Rectal smooth muscle tissue (tissue), 1 donor: Measurements from ENCODE around the gene HHIPL2.
"Not testable (repeated sequence)": the region's sequence is repeated elsewhere in the genome, so short reads cannot be mapped to it uniquely, and the experiment has no call there.

Experiments used
- H3K27ac ChIP-seq: one replicate; pipeline ENCODE4 v1.7.0; 2013; ENCODE audit warnings: low read depth, low read length, inconsistent platforms
- H3K27me3 ChIP-seq: one replicate; pipeline ENCODE4 v1.7.0; 2013; ENCODE audit warnings: low read length; ENCODE audit not compliant: control insufficient read depth, insufficient read depth
- H3K36me3 ChIP-seq: one replicate; pipeline ENCODE4 v1.7.0; 2013; ENCODE audit warnings: low read length; ENCODE audit not compliant: control insufficient read depth, insufficient read depth
- H3K4me1 ChIP-seq: one replicate; pipeline ENCODE4 v1.7.0; 2013; ENCODE audit warnings: low read length; ENCODE audit not compliant: control insufficient read depth, insufficient read depth
- H3K4me3 ChIP-seq: one replicate; pipeline ENCODE4 v1.7.0; 2013; ENCODE audit warnings: low read length
- H3K9ac ChIP-seq: one replicate; pipeline ENCODE4 v1.7.0; 2013; ENCODE audit warnings: low read length

Gene HHIPL2

DNA sequence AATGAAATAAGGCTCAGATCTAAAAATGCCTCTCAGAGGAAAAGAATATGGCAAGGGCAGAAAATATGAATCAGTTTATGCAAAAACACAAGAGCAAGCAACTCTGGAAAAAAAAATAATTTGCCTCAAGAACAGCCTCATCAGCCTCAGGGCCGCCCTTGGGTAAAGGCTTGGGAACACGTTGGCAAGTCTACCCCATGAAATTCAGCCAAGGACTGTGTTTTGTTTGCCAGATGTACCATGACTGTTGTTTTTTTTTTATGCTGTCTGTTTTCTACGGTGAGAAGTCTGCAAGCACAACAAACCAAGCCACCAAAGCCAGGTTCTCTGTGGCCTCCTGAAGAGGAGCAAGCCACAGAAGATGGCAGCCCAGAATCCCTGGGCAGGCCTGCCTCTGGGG is 18.0 kb downstream of the HHIPL2 start:
- Histone ChIP-seq H3K4me3 (no peak overlapping the region), H3K36me3 (no peaks in the 10 kb centered on the region), H3K27me3 (no peaks in the 10 kb centered on the region), H3K4me1 (no peaks in the 10 kb centered on the region), H3K27ac (no peak overlapping the region), H3K9ac (no peak overlapping the region)

DNA sequence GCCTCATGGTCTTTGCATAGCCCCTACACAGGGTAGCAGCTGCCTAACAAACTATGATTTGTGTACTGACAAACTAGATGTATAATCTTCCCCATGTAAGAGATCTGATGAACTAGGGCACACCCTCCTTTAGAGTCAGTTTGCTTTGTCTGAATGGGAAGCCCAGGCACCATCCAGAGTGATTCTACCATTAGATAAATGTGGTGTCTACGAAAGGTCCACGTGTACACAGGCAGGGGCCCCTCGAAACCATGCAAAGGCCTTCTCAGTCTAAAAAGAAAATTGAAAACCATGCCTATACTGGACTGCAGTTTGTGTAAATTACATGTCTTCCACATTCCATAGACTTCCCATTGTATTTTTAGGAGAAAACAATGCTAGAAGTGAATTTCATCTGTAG is 18.7 kb downstream of the HHIPL2 start:
- H3K27me3 ChIP-seq = no peaks in the 10 kb centered on the region
- no peak overlapping the region for H3K9ac ChIP-seq
- H3K4me1 ChIP-seq = no peaks in the 10 kb centered on the region

DNA sequence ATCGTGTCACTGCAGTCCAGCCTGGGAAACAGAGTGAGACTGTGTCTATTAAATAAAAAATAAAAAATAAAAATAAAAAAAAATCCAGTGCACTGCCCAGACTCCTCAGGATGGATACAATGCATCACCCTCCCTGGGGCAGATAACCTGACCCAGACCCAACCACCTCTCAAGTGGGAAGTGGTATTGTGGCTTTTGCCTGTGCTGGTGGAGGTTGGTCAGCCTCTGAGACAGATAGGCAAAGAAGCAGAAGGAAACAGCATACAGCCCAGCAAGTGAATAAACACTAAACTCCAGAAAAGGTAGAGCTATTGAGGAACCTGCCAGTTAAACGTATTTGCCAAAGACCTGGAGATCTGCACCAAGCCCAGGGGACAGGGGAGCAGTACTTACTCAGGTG is 22.0 kb downstream of the HHIPL2 start:
- H3K27ac ChIP-seq = no peak overlapping the region
- H3K36me3 ChIP-seq = no peaks in the 10 kb centered on the region
- no peak overlapping the region for H3K4me3 ChIP-seq
- H3K4me1 ChIP-seq = no peaks in the 10 kb centered on the region
- H3K27me3 ChIP-seq = no peaks in the 10 kb centered on the region
- H3K9ac ChIP-seq = no peak overlapping the region

More for the DNA sequence above, 18.7 kb downstream of the HHIPL2 start:
- H3K36me3 ChIP-seq = no peaks in the 10 kb centered on the region
- no peak overlapping the region for H3K27ac ChIP-seq
- H3K4me3 ChIP-seq = no peak overlapping the region

DNA sequence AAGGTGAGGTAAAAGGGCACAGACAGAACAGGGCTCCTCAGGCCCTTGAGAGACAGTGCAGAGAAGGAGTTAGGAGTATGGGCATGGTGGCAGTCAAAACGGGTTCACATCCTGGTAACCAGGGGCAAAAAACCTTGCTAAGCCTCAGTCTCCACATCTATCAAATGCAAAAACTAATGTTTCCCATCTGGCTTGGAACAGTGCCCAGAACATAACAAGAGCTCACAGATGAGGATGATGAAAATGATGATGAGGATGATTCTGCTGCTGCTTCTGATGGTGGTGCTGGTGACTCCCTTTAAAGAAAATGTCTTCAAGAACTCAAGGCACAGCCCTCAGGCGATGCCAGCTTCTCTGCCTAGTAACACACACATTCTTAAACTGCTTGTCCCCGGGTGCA is 24.1 kb downstream of the HHIPL2 start:
- no peak overlapping the region for H3K4me3 ChIP-seq
- no peaks in the 10 kb centered on the region for H3K4me1 ChIP-seq
- H3K27ac ChIP-seq = no peak overlapping the region
- no peaks in the 10 kb centered on the region for H3K27me3 ChIP-seq
- no peaks in the 10 kb centered on the region for H3K36me3 ChIP-seq
- H3K9ac ChIP-seq = no peak overlapping the region

DNA sequence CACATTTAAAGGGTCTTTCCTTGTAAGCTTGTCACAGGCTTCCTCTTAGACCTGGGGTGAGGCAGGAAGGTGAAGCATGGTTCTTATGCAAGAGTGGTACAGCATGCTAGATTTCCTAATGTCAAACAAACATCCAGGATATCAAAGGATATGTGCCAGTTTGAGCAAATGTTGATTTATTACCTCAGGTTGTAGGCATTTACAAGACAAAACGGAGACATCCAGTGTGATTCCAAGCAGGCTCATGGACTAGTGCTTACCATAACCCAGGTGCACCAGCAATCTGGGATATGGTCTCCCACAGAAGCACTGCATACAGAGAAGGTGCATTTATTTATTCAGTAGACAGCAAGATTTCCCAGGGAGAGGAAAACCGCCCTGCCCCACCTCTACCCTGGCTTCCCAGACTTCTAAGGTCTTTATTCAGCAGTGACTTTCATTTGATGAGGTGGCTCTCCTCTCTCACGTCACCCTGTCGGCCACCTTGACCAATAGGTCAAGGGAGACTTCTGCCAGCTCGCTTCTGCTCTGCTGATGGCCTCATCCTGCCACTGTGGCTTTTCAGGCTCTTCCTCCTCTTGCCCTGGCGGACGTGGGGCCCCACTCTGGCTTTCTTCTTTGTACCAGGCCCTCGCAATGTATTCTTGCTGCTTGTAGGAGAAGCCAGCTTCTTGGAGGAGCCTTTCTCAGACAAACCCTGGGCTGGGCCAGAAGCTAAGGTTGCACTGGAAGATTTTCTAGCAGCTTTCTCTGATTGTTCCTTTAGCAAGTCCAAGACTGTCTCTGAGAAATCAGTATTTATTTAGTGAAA is 25.6 kb downstream of the HHIPL2 start:
- H3K36me3 ChIP-seq = no peaks in the 10 kb centered on the region
- H3K4me1 ChIP-seq = no peaks in the 10 kb centered on the region
- H3K27me3 ChIP-seq = no peaks in the 10 kb centered on the region
- H3K9ac ChIP-seq = no peak overlapping the region
- H3K27ac ChIP-seq = no peak overlapping the region
- H3K4me3 ChIP-seq = no peak overlapping the region

DNA sequence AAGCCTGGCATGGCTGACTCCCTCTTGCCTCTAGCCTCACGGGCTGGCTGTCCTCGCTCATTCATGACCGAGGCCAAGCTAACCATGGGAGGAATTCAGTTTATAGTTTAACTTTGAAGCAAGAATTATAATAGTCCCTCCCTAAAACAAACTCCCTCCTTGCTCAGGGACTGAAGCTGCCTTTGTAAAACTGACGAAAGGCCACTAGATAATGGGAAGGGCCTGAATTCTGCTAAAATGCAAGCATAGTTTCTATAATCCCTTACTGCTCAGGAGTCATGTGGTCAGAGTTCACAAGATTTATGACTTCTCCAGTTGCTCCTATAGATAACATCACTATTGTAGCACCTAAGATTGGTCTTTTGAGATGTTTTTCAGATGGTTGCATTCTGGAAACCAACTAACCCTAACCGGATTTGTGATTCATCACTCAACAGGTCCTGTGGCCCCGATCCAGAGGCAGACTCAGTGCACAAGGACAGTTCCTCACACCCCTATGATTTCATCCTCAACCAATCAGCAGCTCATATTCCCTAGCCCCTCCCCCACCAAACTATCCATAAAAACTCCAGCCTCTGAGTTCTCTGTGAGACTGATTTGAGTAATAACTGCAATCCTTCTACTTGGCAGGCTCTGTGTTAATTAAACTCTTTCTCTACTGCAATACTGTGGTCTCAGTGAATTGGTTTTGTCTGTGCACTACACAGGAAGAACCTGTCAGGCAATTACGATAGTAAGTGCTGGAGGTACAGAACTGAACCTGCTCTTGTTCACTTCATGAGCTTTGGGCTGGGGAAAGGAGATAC is 26.4 kb downstream of the HHIPL2 start:
- Histone ChIP-seq H3K4me1 (no peaks in the 10 kb centered on the region), H3K36me3 (no peaks in the 10 kb centered on the region), H3K4me3 (no peak overlapping the region), H3K27ac (no peak overlapping the region), H3K9ac (no peak overlapping the region), H3K27me3 (no peaks in the 10 kb centered on the region)

DNA sequence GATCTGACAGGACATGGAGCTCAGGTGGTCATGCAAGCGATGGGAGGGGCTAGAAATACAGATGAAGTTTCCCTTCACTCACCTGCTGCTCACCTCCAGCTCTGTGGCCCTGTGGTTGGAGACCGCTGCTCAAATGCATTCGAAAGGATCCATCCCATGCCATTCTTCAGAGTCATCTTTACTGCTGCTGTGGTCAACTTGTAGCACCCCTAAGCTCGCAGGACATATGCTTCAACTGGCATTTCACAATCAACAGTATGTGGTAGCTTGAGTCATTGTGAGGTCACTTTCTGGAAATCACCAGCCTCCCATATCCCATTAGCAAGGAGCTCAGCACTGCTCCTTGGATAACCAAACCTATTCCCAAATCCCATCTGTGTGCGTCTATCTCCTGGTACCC is 58.4 kb downstream of the HHIPL2 start:
- not testable (repeated sequence) for H3K4me3 ChIP-seq, H3K36me3 ChIP-seq, H3K4me1 ChIP-seq

DNA sequence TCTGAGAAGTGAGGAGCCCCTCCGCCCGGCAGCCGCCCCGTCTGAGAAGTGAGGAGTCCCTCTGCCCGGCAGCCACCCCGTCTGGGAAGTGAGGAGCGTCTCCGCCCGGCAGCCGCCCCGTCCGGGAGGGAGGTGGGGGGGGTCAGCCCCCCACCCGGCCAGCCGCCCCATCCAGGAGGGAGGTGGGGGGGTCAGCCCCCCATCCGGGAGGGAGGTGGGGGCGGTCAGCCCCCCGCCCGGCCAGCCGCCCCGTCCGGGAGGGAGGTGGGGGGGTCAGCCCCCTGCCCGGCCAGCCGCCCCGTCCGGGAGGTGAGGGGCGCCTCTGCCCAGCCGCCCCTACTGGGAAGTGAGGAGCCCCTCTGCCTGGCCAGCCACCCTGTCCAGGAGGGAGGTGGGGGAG is 60.1 kb downstream of the HHIPL2 start:
- not testable (repeated sequence) for H3K27me3 ChIP-seq, H3K36me3 ChIP-seq

More for the DNA sequence above, 58.4 kb downstream of the HHIPL2 start:
- not testable (repeated sequence) for H3K9ac ChIP-seq, H3K27ac ChIP-seq, H3K27me3 ChIP-seq

DNA sequence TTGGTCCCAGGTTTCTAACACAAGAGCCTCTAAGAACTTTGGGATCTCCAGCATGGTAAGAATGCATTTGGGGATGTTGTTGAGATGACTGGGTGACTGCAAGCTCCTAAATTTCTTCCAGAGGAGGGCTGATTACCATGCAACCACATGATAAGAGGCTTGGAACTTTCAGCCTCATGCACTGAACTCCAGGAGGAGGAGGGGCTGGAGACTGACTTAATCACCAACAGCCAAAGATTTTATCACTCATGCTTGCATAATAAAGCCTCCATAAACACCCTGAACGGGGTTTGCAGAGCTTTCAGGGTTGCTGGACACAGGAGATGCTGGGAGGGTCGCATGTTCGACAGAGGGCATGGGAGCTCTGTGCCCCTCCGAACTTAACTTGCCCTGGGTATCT is 63.9 kb downstream of the HHIPL2 start:
- not testable (repeated sequence) for H3K4me3 ChIP-seq, H3K4me1 ChIP-seq, H3K27ac ChIP-seq, H3K9ac ChIP-seq, H3K27me3 ChIP-seq, H3K36me3 ChIP-seq

More for the DNA sequence above, 60.1 kb downstream of the HHIPL2 start:
- not testable (repeated sequence) for H3K9ac ChIP-seq, H3K4me3 ChIP-seq, H3K4me1 ChIP-seq, H3K27ac ChIP-seq

DNA sequence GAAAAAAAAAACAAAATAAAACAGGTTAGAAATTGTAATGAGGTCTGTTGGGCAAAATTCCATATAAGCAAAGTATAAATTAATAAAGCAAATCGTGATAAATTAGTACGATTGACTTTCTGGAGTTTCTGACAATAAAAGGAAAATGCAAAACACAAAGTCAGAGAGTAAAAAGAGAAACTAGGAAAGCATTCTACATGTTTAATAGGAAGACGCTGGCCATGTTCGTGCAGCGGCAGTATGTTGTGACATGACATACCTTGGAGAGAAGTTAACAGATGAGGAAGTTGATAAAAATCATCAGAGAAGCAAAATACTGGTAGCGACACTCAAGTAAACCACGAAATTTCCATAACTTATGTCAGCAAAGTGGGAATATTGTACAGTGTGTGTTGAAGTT is 68.3 kb downstream of the HHIPL2 start:
- H3K36me3 ChIP-seq, H3K27me3 ChIP-seq, H3K4me3 ChIP-seq, H3K4me1 ChIP-seq, H3K9ac ChIP-seq, H3K27ac ChIP-seq: not testable (repeated sequence)

DNA sequence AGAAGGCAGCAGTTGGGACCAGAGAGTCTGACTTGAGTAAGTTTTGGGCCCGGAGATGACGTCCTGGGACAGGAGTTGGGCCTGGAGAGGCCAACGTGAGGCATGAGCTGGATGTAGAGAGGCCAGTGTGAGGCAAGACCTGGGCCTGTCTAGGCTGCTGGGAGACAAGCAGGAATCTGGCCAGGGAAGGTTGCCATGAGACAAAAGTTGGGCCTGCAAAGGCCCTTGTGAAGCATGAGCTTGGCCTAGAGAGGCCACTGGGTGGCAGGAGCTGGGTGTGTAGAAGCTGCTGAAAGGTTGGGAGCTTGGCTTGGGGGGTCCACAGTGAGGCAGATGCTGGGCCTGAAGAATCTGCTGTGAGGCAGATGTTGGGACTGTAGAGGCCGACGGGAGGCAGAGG is 71.5 kb downstream of the HHIPL2 start:
- not testable (repeated sequence) for H3K36me3 ChIP-seq, H3K27ac ChIP-seq, H3K9ac ChIP-seq, H3K4me3 ChIP-seq, H3K4me1 ChIP-seq, H3K27me3 ChIP-seq

DNA sequence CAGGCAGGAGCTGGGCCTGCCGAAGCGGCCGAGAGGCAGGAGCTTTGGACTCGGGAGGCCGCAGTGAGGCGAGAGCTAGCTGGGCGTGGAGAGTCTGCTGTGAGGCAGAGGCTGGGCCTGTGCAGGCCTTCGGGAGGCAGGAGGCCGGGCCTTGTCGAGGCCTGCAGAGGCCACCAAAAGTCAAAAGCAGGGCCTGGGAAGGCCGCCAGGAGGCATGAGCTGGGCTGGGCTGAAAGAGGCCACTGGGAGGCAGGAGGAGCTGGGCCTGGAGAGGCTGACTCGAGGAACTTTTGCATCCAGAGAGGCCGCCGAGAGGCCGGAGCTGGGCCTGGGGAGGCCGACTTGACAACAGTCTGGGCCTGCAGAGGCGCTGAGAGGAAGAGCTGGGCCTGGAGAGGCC is 74.2 kb downstream of the HHIPL2 start:
- not testable (repeated sequence) for H3K4me3 ChIP-seq, H3K9ac ChIP-seq, H3K4me1 ChIP-seq, H3K27ac ChIP-seq, H3K27me3 ChIP-seq, H3K36me3 ChIP-seq
